Right atrium auricular region (tissue), 2 donors: ENCODE results near the gene LRRFIP1. TPM values are rescaled to one million over a fixed set of nuclear protein-coding genes. Genes with fewer than 3 reads are reported as not detected.

Experiments used
- DNase-seq: peaks from one replicate; pipeline ENCODE4 v3.0.0-alpha.2; 2019; ENCODE audit warnings: low spot score
- H3K27ac ChIP-seq, 2 donors: fragments of 200-600 bp; sonication (generic); 1 replicate in 1 of 2; 2 replicates in 1 of 2; pipeline ENCODE4 v1.5.1; 2016 to 2019
- H3K27me3 ChIP-seq, 2 donors: fragments of 200-600 bp; sonication (generic); one replicate each; pipeline versions ENCODE4 v1.5.1 to v1.6.0; 2017 to 2019
- H3K36me3 ChIP-seq: fragments of 200-600 bp; sonication (generic); one replicate; pipeline ENCODE4 v1.5.1; 2016
- H3K4me1 ChIP-seq, 2 donors: fragments of 200-600 bp; sonication (generic); one replicate each; pipeline versions ENCODE4 v1.5.1 to v1.6.0; 2017 to 2019
- H3K4me3 ChIP-seq, 2 donors: fragments of 200-600 bp; sonication (generic); 1 replicate in 1 of 2; 2 replicates in 1 of 2; pipeline ENCODE4 v1.5.1; 2017 to 2019; ENCODE audit warnings: mild to moderate bottlenecking in 1 of 2, moderate library complexity in 1 of 2
- H3K9me3 ChIP-seq, 2 donors: fragments of 200-600 bp; sonication (generic); one replicate each; pipeline ENCODE4 v1.5.1; 2019
- CTCF ChIP-seq, 2 donors: fragments of 200-600 bp; sonication (generic); IDR thresholded peaks; one replicate each; pipeline ENCODE4 v1.5.1; 2019; ENCODE audit warnings: antibody characterized with exemption in 2 of 2
- total RNA-seq, 2 donors: library from RNA; depleted of rRNA; stranded (reverse); fragments of >200 nt; gene quantifications; one replicate each; pipeline ENCODE4 v1.1.0, GENCODE V29; 2016

The LRRFIP1 gene
- total RNA-seq, 2 donors from 2014 or later = 71.2 to 88.5 TPM

DNA sequence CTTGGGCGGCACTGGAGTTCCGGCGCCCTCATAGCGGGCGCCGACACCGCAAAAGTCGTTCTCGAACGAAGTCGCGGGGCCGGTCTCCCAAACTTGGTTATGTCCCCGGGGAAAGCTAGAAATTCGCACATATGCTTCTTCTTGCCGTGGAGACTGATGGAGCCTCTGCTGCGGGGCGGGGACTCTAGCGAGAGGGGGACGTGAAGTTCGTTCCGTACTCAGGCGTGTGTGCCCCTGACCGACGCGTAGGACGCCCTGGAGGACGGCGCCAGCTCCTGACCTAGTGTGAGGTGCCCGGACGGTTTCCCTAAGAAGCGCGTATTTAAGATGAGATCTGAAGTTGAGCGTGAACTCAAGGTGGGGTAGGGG, 171.7 kb downstream of the LRRFIP1 start:
- Histone ChIP-seq H3K9me3 (no peaks in the 10 kb centered on the region), H3K27ac (no peak overlapping the region), H3K4me3 (no peak overlapping the region), H3K27me3 (no peaks in the 10 kb centered on the region), H3K36me3 (no peaks in the 10 kb centered on the region), H3K4me1 (no peaks in the 10 kb centered on the region)
- TF ChIP-seq CTCF (IDR thresholded peaks at IDR 0.05) = no peak
- DNase-seq = no peak

- no peak for TF ChIP-seq CTCF (IDR thresholded peaks at IDR 0.05)
- Histone ChIP-seq H3K27ac (no peak overlapping the region), H3K27me3 (no peaks in the 10 kb centered on the region), H3K9me3 (no peaks in the 10 kb centered on the region), H3K4me1 (no peaks in the 10 kb centered on the region), H3K36me3 (no peaks in the 10 kb centered on the region), H3K4me3 (no peak overlapping the region)
- no peak for DNase-seq
Observed at GRCh38 chr2:237801466-237801865, 174.1 kb downstream of the LRRFIP1 start.

- no peak for TF ChIP-seq CTCF (IDR thresholded peaks at IDR 0.05)
- no peaks in the 10 kb centered on the region for H3K9me3 ChIP-seq
- no peak overlapping the region for H3K27ac ChIP-seq
- no peak for DNase-seq
- no peaks in the 10 kb centered on the region for H3K4me1 ChIP-seq
- no peak overlapping the region for H3K4me3 ChIP-seq
- no peaks in the 10 kb centered on the region for H3K27me3 ChIP-seq
- no peaks in the 10 kb centered on the region for H3K36me3 ChIP-seq
Observed at GRCh38 chr2:237806334-237806733, 178.9 kb downstream of the LRRFIP1 start.

GRCh38 chr2:237815637-237816036, 188.2 kb downstream of the LRRFIP1 start:
- H3K27me3 ChIP-seq = no peaks in the 10 kb centered on the region
- no peaks in the 10 kb centered on the region for H3K4me1 ChIP-seq
- no peaks in the 10 kb centered on the region for H3K9me3 ChIP-seq
- H3K27ac ChIP-seq = no peak overlapping the region
- H3K4me3 ChIP-seq = no peak overlapping the region
- DNase-seq = no peak
- H3K36me3 ChIP-seq = no peaks in the 10 kb centered on the region
- no peak for TF ChIP-seq CTCF (IDR thresholded peaks at IDR 0.05)

DNA sequence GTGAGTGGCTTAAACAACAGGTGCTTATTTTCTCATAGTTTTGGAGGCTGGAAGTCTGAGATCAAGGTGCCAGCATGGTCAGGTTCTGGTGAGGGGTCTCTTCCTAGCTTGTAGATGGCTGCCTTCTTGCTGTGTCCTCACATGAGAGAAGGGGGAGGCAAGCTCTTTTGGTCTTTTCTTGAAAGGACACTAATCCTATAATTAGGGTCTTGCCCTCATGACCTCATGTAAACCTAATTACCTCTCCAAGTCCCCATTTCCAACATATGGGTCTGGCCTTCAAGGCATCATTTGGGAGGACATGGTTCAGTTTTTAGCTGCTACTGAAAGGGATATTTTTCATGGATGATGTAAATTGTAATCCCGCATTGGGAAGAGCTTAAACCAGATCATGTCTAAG, 189.1 kb downstream of the LRRFIP1 start:
- H3K9me3 ChIP-seq = no peaks in the 10 kb centered on the region
- no peak for TF ChIP-seq CTCF (IDR thresholded peaks at IDR 0.05)
- DNase-seq = no peak
- H3K4me3 ChIP-seq = no peak overlapping the region
- no peaks in the 10 kb centered on the region for H3K36me3 ChIP-seq
- H3K27ac ChIP-seq = no peak overlapping the region
- no peaks in the 10 kb centered on the region for H3K27me3 ChIP-seq
- no peaks in the 10 kb centered on the region for H3K4me1 ChIP-seq

DNA sequence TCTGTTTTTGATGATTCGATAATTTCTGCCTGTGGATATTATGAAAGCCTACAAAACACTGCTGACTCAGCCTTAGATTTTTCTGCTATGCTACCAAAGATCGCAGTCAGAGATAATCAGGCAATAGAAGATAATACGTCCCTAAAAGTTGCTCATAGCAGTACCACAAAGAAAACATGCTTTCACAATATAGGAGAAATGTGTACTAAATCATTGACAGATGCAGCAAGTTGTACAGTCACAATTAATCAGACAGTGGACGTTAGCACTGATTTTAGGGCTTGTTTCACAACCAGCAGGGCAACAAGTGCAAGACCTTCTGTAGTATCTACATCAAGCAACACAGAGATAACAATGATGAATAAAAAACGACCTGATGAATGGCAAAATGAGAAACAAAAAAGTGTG, 190.7 kb downstream of the LRRFIP1 start:
- no peak for DNase-seq
- Histone ChIP-seq H3K36me3 (no peaks in the 10 kb centered on the region), H3K27ac (no peak overlapping the region), H3K4me3 (no peak overlapping the region), H3K9me3 (no peaks in the 10 kb centered on the region), H3K27me3 (no peaks in the 10 kb centered on the region), H3K4me1 (no peaks in the 10 kb centered on the region)
- TF ChIP-seq CTCF (IDR thresholded peaks at IDR 0.05) = no peak
